H9 (cell line): ENCODE measurements around the gene LMTK2. TPM values are rescaled to one million over a fixed set of nuclear protein-coding genes. Genes with fewer than 3 reads are reported as not detected.
A peak's percentile ranks its signal among the peaks of the same experiment; 100 is the strongest.

Experiments used
- DNase-seq: peaks from one replicate; pipeline ENCODE4 v3.0.0-alpha.2; 2017
- H2AFZ ChIP-seq: one replicate; pipeline ENCODE4 v1.6.1; 2013; ENCODE audit warnings: mild to moderate bottlenecking, low read length, control low read depth, moderate library complexity
- H2AK5ac ChIP-seq: 2 replicates; pipeline ENCODE4 v1.6.1; 2013; ENCODE audit warnings: low read length, control low read depth, mixed read lengths; ENCODE audit not compliant: insufficient read length
- H2BK120ac ChIP-seq: one replicate; pipeline ENCODE4 v1.6.1; 2013; ENCODE audit warnings: low read depth, mild to moderate bottlenecking, low read length, control low read depth, inconsistent platforms; ENCODE audit not compliant: poor library complexity, severe bottlenecking
- H2BK12ac ChIP-seq: 2 replicates; pipeline ENCODE4 v1.6.1; 2013; ENCODE audit warnings: low read length, control low read depth, mixed read lengths, low read depth; ENCODE audit not compliant: insufficient read length
- H2BK15ac ChIP-seq: 2 replicates; pipeline ENCODE4 v1.6.1; 2013; ENCODE audit warnings: low read depth, low read length, control low read depth
- H2BK20ac ChIP-seq: one replicate; pipeline ENCODE4 v1.6.1; 2013; ENCODE audit warnings: low read depth, mild to moderate bottlenecking, low read length, control low read depth, inconsistent platforms; ENCODE audit not compliant: poor library complexity, severe bottlenecking
- H2BK5ac ChIP-seq: 2 replicates; pipeline ENCODE4 v1.6.1; 2013; ENCODE audit warnings: low read length, control low read depth, mixed read lengths; ENCODE audit not compliant: insufficient read length
- H3K14ac ChIP-seq: 2 replicates; pipeline ENCODE4 v1.6.1; 2013; ENCODE audit warnings: low read length, control low read depth; ENCODE audit not compliant: insufficient read depth
- H3K18ac ChIP-seq: 2 replicates; pipeline ENCODE4 v1.6.1; 2013; ENCODE audit warnings: low read depth, mild to moderate bottlenecking, mixed read lengths, low read length, control low read depth; ENCODE audit not compliant: insufficient read length
- H3K23ac ChIP-seq: 2 replicates; pipeline ENCODE4 v1.6.1; 2013; ENCODE audit warnings: low read length, control low read depth, mixed read lengths, low read depth; ENCODE audit not compliant: insufficient read length
- H3K23me2 ChIP-seq: 2 replicates; pipeline ENCODE4 v1.6.1; 2013; ENCODE audit warnings: low read depth, mild to moderate bottlenecking, mixed read lengths, low read length, control low read depth; ENCODE audit not compliant: insufficient read length, poor library complexity, severe bottlenecking
- H3K27ac ChIP-seq: 2 replicates; pipeline ENCODE4 v1.5.1; 2013; ENCODE audit warnings: low read length, control low read depth, mixed read lengths, low read depth; ENCODE audit not compliant: insufficient read length
- H3K27me3 ChIP-seq: 2 replicates; pipeline ENCODE4 v1.6.1; 2013; ENCODE audit warnings: low read length, control low read depth, inconsistent platforms; ENCODE audit not compliant: insufficient read depth
- H3K4ac ChIP-seq: 2 replicates; pipeline ENCODE4 v1.6.1; 2013; ENCODE audit warnings: low read depth, mild to moderate bottlenecking, control low read depth, inconsistent platforms, low read length, moderate library complexity
- H3K4me1 ChIP-seq: 2 replicates; pipeline ENCODE4 v1.6.1; 2013; ENCODE audit warnings: low read length, control low read depth, inconsistent platforms; ENCODE audit not compliant: insufficient read depth
- H3K4me2 ChIP-seq: 2 replicates; pipeline ENCODE4 v1.6.1; 2013; ENCODE audit warnings: low read length, control low read depth, mixed read lengths; ENCODE audit not compliant: insufficient read length, insufficient read depth
- H3K56ac ChIP-seq: 2 replicates; pipeline ENCODE4 v1.6.1; 2013; ENCODE audit warnings: low read depth, mild to moderate bottlenecking, mixed read lengths, low read length, control low read depth; ENCODE audit not compliant: insufficient read length
- H3K79me1 ChIP-seq: 2 replicates; pipeline ENCODE4 v1.6.1; 2013; ENCODE audit warnings: low read depth, mild to moderate bottlenecking, moderate library complexity, low read length, control low read depth, inconsistent platforms; ENCODE audit not compliant: insufficient read depth, poor library complexity, severe bottlenecking
- H3K79me2 ChIP-seq: 2 replicates; pipeline ENCODE4 v1.6.1; 2013; ENCODE audit warnings: low read length, control low read depth, inconsistent platforms; ENCODE audit not compliant: insufficient read depth
- H3K9ac ChIP-seq: 2 replicates; pipeline ENCODE4 v1.6.1; 2013; ENCODE audit warnings: low read length, control low read depth, mixed read lengths; ENCODE audit not compliant: insufficient read length; ENCODE audit errors: extremely low read depth
- H3K9me3 ChIP-seq: one replicate; pipeline ENCODE4 v1.6.1; 2013; ENCODE audit warnings: low read depth, low read length, inconsistent platforms; ENCODE audit not compliant: control insufficient read depth
- H3T11ph ChIP-seq: one replicate; pipeline ENCODE4 v1.6.1; 2013; ENCODE audit warnings: mild to moderate bottlenecking, low read length, control low read depth, inconsistent platforms
- H4K20me1 ChIP-seq: one replicate; pipeline ENCODE4 v1.6.1; 2013; ENCODE audit not compliant: control insufficient read depth, insufficient read length, insufficient read depth
- H4K5ac ChIP-seq: 2 replicates; pipeline ENCODE4 v1.6.1; 2013; ENCODE audit warnings: low read depth, mild to moderate bottlenecking, mixed read lengths, low read length, control low read depth; ENCODE audit not compliant: insufficient read length
- H4K8ac ChIP-seq: replicated peaks from 2 replicates; pipeline ENCODE4 v1.6.1; 2013; ENCODE audit warnings: low read length, control low read depth, mixed read lengths, low read depth; ENCODE audit not compliant: insufficient read length
- H4K91ac ChIP-seq: 2 replicates; pipeline ENCODE4 v1.6.1; 2013; ENCODE audit warnings: low read depth, mild to moderate bottlenecking, moderate library complexity, mixed read lengths, low read length, control low read depth; ENCODE audit not compliant: insufficient read length
- H3K27ac Mint-ChIP-seq, 3 experiments: 2 replicates in 2 of 3; 3 replicates in 1 of 3; pipeline ENCODE4 v1.8.0; 2020 to 2021; ENCODE audit warnings: mixed read lengths in 3 of 3, mild to moderate bottlenecking in 1 of 3, moderate library complexity in 1 of 3
- H3K27me3 Mint-ChIP-seq: 2 replicates; pipeline ENCODE4 v1.8.0; 2021; ENCODE audit warnings: low read depth, mild to moderate bottlenecking, moderate library complexity, mixed read lengths
- H3K36me3 Mint-ChIP-seq, 3 experiments: 2 replicates in 2 of 3; 3 replicates in 1 of 3; pipeline ENCODE4 v1.8.0; 2020 to 2021; ENCODE audit warnings: low read depth in 3 of 3, mixed read lengths in 3 of 3; ENCODE audit not compliant: insufficient read depth in 1 of 3
- H3K4me1 Mint-ChIP-seq, 2 experiments: 2 replicates each; pipeline ENCODE4 v1.8.0; 2020; ENCODE audit warnings: mixed read lengths in 2 of 2
- H3K4me3 Mint-ChIP-seq, 2 experiments: 2 replicates in 1 of 2; 3 replicates in 1 of 2; pipeline ENCODE4 v1.8.0; 2020 to 2021; ENCODE audit warnings: mild to moderate bottlenecking in 2 of 2, mixed read lengths in 2 of 2, moderate library complexity in 1 of 2
- H3K9me3 Mint-ChIP-seq, 2 experiments: 2 replicates in 1 of 2; 3 replicates in 1 of 2; pipeline ENCODE4 v1.8.0; 2020; ENCODE audit warnings: mild to moderate bottlenecking in 2 of 2, mixed read lengths in 2 of 2, moderate library complexity in 1 of 2
- WGBS: extraction: QIAGEN DNeasy Blood & Tissue Kit; methylation state at CpG from one replicate; pipeline ENCODE4 v1.1.7; 2013; ENCODE audit warnings: missing lambda C conversion rate, low lambda C conversion rate, mixed read lengths; ENCODE audit not compliant: insufficient read length; ENCODE audit errors: extremely low coverage; 5-methylcytosine and 5-hydroxymethylcytosine counted together
- total RNA-seq: library from RNA; stranded (reverse); gene quantifications from 2 replicates; pipeline ENCODE4 v1.2.1, GENCODE V29; 2021
- TF ChIP-seq, protein P1 (sequence below): fragments of 200-600 bp; sonication (generic); conservative IDR thresholded peaks from 3 replicates; pipeline ENCODE4 v1.8.0; 2021; ENCODE audit warnings: antibody characterized with exemption, mild to moderate bottlenecking

The LMTK2 gene
- total RNA-seq, 1 experiment from 2014 or later = 24.9 TPM

DNA sequence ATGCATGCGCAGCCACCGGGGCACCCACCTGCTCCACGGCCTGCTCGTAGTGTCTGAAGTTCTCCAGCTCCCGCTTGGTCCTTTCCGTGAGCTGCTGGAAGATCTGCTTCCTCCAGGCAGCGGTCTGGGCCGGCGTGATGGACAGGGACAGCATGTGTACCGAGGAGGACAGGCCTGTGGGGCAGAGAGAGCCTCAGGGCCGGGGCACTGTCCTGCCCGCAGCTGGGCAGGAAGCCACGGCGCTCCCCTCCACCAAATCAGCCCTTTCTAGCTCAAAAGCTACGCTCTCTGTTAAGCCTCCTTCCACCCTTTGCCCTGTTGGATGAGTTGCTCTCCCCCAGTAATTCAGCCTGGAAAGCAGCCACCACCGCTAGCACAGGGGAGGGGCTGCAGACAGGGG lies 126.1 kb downstream of the LMTK2 start:
- no peak overlapping the region for H4K91ac ChIP-seq
- H3K9ac ChIP-seq = no peak overlapping the region
- Mint-ChIP-seq H3K9me3 (no peaks in the 10 kb centered on the region; a peak in 1 of 5 replicates), H3K4me3 (no peak overlapping the region), H3K27ac (peak overlapping the region in 2 of 3 experiments; percentile 15 to 47; a peak in 2 of 7 replicates), H3K27me3 (no peaks in the 10 kb centered on the region), H3K4me1 (peaks cover 0 to 3% of the 10 kb centered on the region in 2 experiments; a peak in 1 of 4 replicates), H3K36me3 (peaks cover 0 to 3% (median 0%) of the 10 kb centered on the region in 3 experiments; a peak in 2 of 7 replicates)
- no peak overlapping the region for H2BK20ac ChIP-seq
- no CpG with 5 or more reads among the region's 16 CpGs for WGBS
- H3K14ac ChIP-seq = no peak overlapping the region; the same call in 1 of the 2 replicates
- no peak overlapping the region for H2BK120ac ChIP-seq
- no peaks in the 10 kb centered on the region for H3K79me2 ChIP-seq
- H2BK12ac ChIP-seq = no peak overlapping the region
- H3K23ac ChIP-seq = no peak overlapping the region
- H2AFZ ChIP-seq = no peak overlapping the region
- no peak overlapping the region for H2AK5ac ChIP-seq
- H2BK5ac ChIP-seq = no peak overlapping the region
- H3K4me2 ChIP-seq = no peak overlapping the region
- no peaks in the 10 kb centered on the region for H3K9me3 ChIP-seq
- no peak for DNase-seq
- H4K20me1 ChIP-seq = no peaks in the 10 kb centered on the region
- H2BK15ac ChIP-seq = no peak overlapping the region
- no peaks in the 10 kb centered on the region for H3K27me3 ChIP-seq
- no peak overlapping the region for H3K27ac ChIP-seq
- H3K56ac ChIP-seq = no peak overlapping the region
- H4K8ac ChIP-seq = no peak overlapping the region
- TF ChIP-seq, protein P1, sequence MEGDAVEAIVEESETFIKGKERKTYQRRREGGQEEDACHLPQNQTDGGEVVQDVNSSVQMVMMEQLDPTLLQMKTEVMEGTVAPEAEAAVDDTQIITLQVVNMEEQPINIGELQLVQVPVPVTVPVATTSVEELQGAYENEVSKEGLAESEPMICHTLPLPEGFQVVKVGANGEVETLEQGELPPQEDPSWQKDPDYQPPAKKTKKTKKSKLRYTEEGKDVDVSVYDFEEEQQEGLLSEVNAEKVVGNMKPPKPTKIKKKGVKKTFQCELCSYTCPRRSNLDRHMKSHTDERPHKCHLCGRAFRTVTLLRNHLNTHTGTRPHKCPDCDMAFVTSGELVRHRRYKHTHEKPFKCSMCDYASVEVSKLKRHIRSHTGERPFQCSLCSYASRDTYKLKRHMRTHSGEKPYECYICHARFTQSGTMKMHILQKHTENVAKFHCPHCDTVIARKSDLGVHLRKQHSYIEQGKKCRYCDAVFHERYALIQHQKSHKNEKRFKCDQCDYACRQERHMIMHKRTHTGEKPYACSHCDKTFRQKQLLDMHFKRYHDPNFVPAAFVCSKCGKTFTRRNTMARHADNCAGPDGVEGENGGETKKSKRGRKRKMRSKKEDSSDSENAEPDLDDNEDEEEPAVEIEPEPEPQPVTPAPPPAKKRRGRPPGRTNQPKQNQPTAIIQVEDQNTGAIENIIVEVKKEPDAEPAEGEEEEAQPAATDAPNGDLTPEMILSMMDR = no peak
- no peak overlapping the region for H3K18ac ChIP-seq
- H3K4me1 ChIP-seq = no peaks in the 10 kb centered on the region
- no peak overlapping the region for H3T11ph ChIP-seq
- no peak overlapping the region for H3K4ac ChIP-seq
- H4K5ac ChIP-seq = no peak overlapping the region
- no peaks in the 10 kb centered on the region for H3K79me1 ChIP-seq
- peaks cover 2% of the 10 kb centered on the region for H3K23me2 ChIP-seq
